ENCODE data around the gene PHF20. TPM values are rescaled to one million over a fixed set of nuclear protein-coding genes. Genes with fewer than 3 reads are reported as not detected.

Gene PHF20
- total and polyA plus RNA-seq, 2 of the 13 experiments (the other 11 are each of a cell fraction or from before 2014, with no cell fraction given) = 22.8 to 34.1 TPM

GRCh38 chr20:35771367-35771688 lies 487 bp upstream of the PHF20 start (continued):
- TF ChIP-seq ZNF781 (CRISPR knock-in tag; IDR thresholded peaks at IDR 0.05; ENCODE audit: borderline replicate concordance, not compliant biosample characterization) (no peak), ZNF572 (CRISPR knock-in tag; IDR thresholded peaks at IDR 0.05) (peak; percentile 68; the same call in 1 of the 2 replicates), ZNF414 (CRISPR knock-in tag; IDR thresholded peaks at IDR 0.05) (0 out of 2 replicates have a peak, but pooled peaks have one; percentile 17), KDM5B (CRISPR knock-in tag; IDR thresholded peaks at IDR 0.05; ENCODE audit: borderline replicate concordance) (no peak), ZNF232 (CRISPR knock-in tag; IDR thresholded peaks at IDR 0.05; ENCODE audit: borderline replicate concordance) (no peak), SYNCRIP (IDR thresholded peaks at IDR 0.05; ENCODE audit: insufficient read depth, low read depth, low read length) (no peak), AKNA (CRISPR knock-in tag; IDR thresholded peaks at IDR 0.05; ENCODE audit: borderline replicate concordance) (no peak), SNRNP70 (IDR thresholded peaks at IDR 0.05; ENCODE audit: low read depth, low read length) (no peak), ZSCAN9 (CRISPR knock-in tag; IDR thresholded peaks at IDR 0.05; ENCODE audit: borderline replicate concordance) (no peak), SMYD3 (CRISPR knock-in tag; IDR thresholded peaks at IDR 0.05) (no peak), ZNF17 (CRISPR knock-in tag; IDR thresholded peaks at IDR 0.05) (no peak), ISL2 (CRISPR knock-in tag; IDR thresholded peaks at IDR 0.05) (no peak), GATAD2A (CRISPR knock-in tag; IDR thresholded peaks at IDR 0.05) (no peak), ZBTB14 (CRISPR knock-in tag; IDR thresholded peaks at IDR 0.05) (no peak), GZF1 (CRISPR knock-in tag; IDR thresholded peaks at IDR 0.05) (no peak), ZNF260 (CRISPR knock-in tag; IDR thresholded peaks at IDR 0.05; ENCODE audit: borderline replicate concordance, low read depth) (no peak), KLF15 (CRISPR knock-in tag; IDR thresholded peaks at IDR 0.05; ENCODE audit: borderline replicate concordance) (no peak), ZNF878 (CRISPR knock-in tag; IDR thresholded peaks at IDR 0.05) (no peak), ZFP90 (CRISPR knock-in tag; IDR thresholded peaks at IDR 0.05; ENCODE audit: borderline replicate concordance) (no peak)
- TF ChIP-seq, protein P1, sequence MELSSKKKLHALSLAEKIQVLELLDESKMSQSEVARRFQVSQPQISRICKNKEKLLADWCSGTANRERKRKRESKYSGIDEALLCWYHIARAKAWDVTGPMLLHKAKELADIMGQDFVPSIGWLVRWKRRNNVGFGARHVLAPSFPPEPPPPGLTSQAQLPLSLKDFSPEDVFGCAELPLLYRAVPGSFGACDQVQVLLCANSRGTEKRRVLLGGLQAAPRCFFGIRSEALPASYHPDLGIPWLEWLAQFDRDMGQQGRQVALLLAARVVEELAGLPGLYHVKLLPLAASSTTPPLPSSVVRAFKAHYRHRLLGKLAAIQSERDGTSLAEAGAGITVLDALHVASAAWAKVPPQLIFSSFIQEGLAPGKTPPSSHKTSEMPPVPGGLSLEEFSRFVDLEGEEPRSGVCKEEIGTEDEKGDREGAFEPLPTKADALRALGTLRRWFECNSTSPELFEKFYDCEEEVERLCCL (CRISPR knock-in tag; IDR thresholded peaks at IDR 0.05; ENCODE audit: borderline replicate concordance) = no peak
- TF ChIP-seq, protein P2, sequence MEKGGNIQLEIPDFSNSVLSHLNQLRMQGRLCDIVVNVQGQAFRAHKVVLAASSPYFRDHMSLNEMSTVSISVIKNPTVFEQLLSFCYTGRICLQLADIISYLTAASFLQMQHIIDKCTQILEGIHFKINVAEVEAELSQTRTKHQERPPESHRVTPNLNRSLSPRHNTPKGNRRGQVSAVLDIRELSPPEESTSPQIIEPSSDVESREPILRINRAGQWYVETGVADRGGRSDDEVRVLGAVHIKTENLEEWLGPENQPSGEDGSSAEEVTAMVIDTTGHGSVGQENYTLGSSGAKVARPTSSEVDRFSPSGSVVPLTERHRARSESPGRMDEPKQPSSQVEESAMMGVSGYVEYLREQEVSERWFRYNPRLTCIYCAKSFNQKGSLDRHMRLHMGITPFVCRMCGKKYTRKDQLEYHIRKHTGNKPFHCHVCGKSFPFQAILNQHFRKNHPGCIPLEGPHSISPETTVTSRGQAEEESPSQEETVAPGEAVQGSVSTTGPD (CRISPR knock-in tag; IDR thresholded peaks at IDR 0.05) = no peak; the same call in 1 of the 2 replicates
